CD8-positive, alpha-beta memory T cell (primary cell): ENCODE results near the gene RNF220. TPM values are rescaled to one million over a fixed set of nuclear protein-coding genes. Genes with fewer than 3 reads are reported as not detected.

Experiments used
- CTCF ChIA-PET: fragments of 350-600 bp; sonication (Branson Sonifier 250); formaldehyde crosslinking; loops from one replicate; lab custom pipeline; 2021; ENCODE audit warnings: antibody characterized with exemption; lab: Charles Lee
- POLR2A ChIA-PET: fragments of 350-600 bp; sonication (Branson Sonifier 250); formaldehyde crosslinking; loops from one replicate; lab custom pipeline; 2021; ENCODE audit warnings: antibody characterized with exemption; lab: Charles Lee
- DNase-seq, 5 donors: peaks; one replicate each; pipeline versions ENCODE4 v3.0.0 to v3.0.0-alpha.2; 2020 to 2022; ENCODE audit warnings: mixed read lengths in 1 of 5
- H3K27ac ChIP-seq: one replicate; pipeline ENCODE4 v1.7.0; 2013; ENCODE audit warnings: low read depth, mild to moderate bottlenecking, low read length, moderate library complexity
- H3K27me3 ChIP-seq: 2 replicates; pipeline ENCODE4 v1.7.0; 2013; ENCODE audit warnings: low read length, mild to moderate bottlenecking; ENCODE audit not compliant: insufficient read depth, poor library complexity, severe bottlenecking
- H3K36me3 ChIP-seq: 2 replicates; pipeline ENCODE4 v1.7.0; 2013; ENCODE audit warnings: mild to moderate bottlenecking, low read length, moderate library complexity; ENCODE audit not compliant: insufficient read depth
- H3K4me1 ChIP-seq: 2 replicates; pipeline ENCODE4 v1.7.0; 2013; ENCODE audit warnings: mild to moderate bottlenecking, low read length, moderate library complexity; ENCODE audit not compliant: insufficient read depth
- H3K4me3 ChIP-seq: 2 replicates; pipeline ENCODE4 v1.7.0; 2013; ENCODE audit warnings: mild to moderate bottlenecking, low read length
- H3K9me3 ChIP-seq: 2 replicates; pipeline ENCODE4 v1.7.0; 2013; ENCODE audit warnings: mild to moderate bottlenecking, low read length
- H3K27ac Mint-ChIP-seq, 8 donors: one replicate each; pipeline ENCODE4 v1.8.0; 2020 to 2021; ENCODE audit warnings: mixed read lengths in 8 of 8, mild to moderate bottlenecking in 6 of 8, inconsistent platforms in 3 of 8, moderate library complexity in 3 of 8
- H3K27me3 Mint-ChIP-seq, 2 donors: one replicate each; pipeline ENCODE4 v1.8.0; 2020 to 2021; ENCODE audit warnings: mixed read lengths in 2 of 2, mild to moderate bottlenecking in 1 of 2, moderate library complexity in 1 of 2
- H3K36me3 Mint-ChIP-seq, 3 donors: one replicate each; pipeline ENCODE4 v1.8.0; 2020 to 2021; ENCODE audit warnings: mixed read lengths in 3 of 3, inconsistent platforms in 1 of 3, mild to moderate bottlenecking in 1 of 3
- H3K4me1 Mint-ChIP-seq, 3 donors: one replicate each; pipeline ENCODE4 v1.8.0; 2020 to 2021; ENCODE audit warnings: mixed read lengths in 3 of 3, inconsistent platforms in 1 of 3, mild to moderate bottlenecking in 1 of 3
- H3K4me3 Mint-ChIP-seq, 7 donors: one replicate each; pipeline ENCODE4 v1.8.0; 2020 to 2021; ENCODE audit warnings: mixed read lengths in 7 of 7, mild to moderate bottlenecking in 6 of 7, moderate library complexity in 4 of 7, inconsistent platforms in 2 of 7
- H3K9me3 Mint-ChIP-seq, 5 donors: one replicate each; pipeline ENCODE4 v1.8.0; 2020 to 2022; ENCODE audit warnings: mixed read lengths in 5 of 5, mild to moderate bottlenecking in 3 of 5, moderate library complexity in 2 of 5, inconsistent platforms in 1 of 5
- polyA plus RNA-seq: library from polyadenylated mRNA; unstranded; fragments of 300-500 nt; fragmentation: Illumina TruSeq; gene quantifications from one replicate; pipeline ENCODE4 v1.2.3, GENCODE V29; 2021
- total RNA-seq, 2 experiments: library from RNA; stranded (reverse); gene quantifications; one replicate each; pipeline ENCODE4 v1.2.3, GENCODE V29; 2021

The RNF220 gene
- total and polyA plus RNA-seq, 3 experiments from 2014 or later: 104 to 115 (median 115) TPM

- no peaks in the 10 kb centered on the region for H3K9me3 Mint-ChIP-seq
- no peak overlapping the region for H3K27ac ChIP-seq
- DNase-seq: no peak
- no peaks in the 10 kb centered on the region for H3K36me3 Mint-ChIP-seq
- no peaks in the 10 kb centered on the region for H3K9me3 ChIP-seq
- no peaks in the 10 kb centered on the region for H3K36me3 ChIP-seq
- no peaks in the 10 kb centered on the region for H3K4me1 ChIP-seq
- H3K27me3 ChIP-seq: no peaks in the 10 kb centered on the region
- H3K4me3 Mint-ChIP-seq: no peak overlapping the region
- peaks cover 3 to 13% of the 10 kb centered on the region in 2 donors for H3K27me3 Mint-ChIP-seq
- POLR2A ChIA-PET: no interaction called here
- H3K4me1 Mint-ChIP-seq: peaks cover 12 to 14% (median 12%) of the 10 kb centered on the region in 3 donors
- H3K27ac Mint-ChIP-seq: no peak overlapping the region
- H3K4me3 ChIP-seq: no peak overlapping the region
- CTCF ChIA-PET: no interaction called here
Observed at GRCh38 chr1:44521378-44522080, 116.5 kb downstream of the RNF220 start.

GRCh38 chr1:44523593-44524591 is 118.8 kb downstream of the RNF220 start:
- no peaks in the 10 kb centered on the region for H3K9me3 ChIP-seq
- Mint-ChIP-seq H3K27ac (no peak overlapping the region), H3K4me3 (no peak overlapping the region), H3K9me3 (no peaks in the 10 kb centered on the region), H3K36me3 (no peaks in the 10 kb centered on the region), H3K27me3 (peaks cover 0 to 4% of the 10 kb centered on the region in 2 donors), H3K4me1 (peaks cover 10 to 12% (median 10%) of the 10 kb centered on the region in 3 donors)
- ChIA-PET CTCF (no interaction called here), POLR2A (no interaction called here)
- no peak overlapping the region for H3K27ac ChIP-seq
- no peak for DNase-seq
- H3K4me1 ChIP-seq: no peaks in the 10 kb centered on the region
- no peaks in the 10 kb centered on the region for H3K36me3 ChIP-seq
- no peak overlapping the region for H3K4me3 ChIP-seq
- H3K27me3 ChIP-seq: no peaks in the 10 kb centered on the region

GRCh38 chr1:44524655-44525500 is 119.8 kb downstream of the RNF220 start:
- CTCF ChIA-PET: no interaction called here
- no peak overlapping the region for H3K4me3 ChIP-seq
- H3K4me1 ChIP-seq: no peaks in the 10 kb centered on the region
- Mint-ChIP-seq H3K9me3 (no peaks in the 10 kb centered on the region), H3K4me1 (peaks cover under 1 to 2% (median under 1%) of the 10 kb centered on the region in 3 donors), H3K27ac (no peak overlapping the region), H3K4me3 (no peak overlapping the region), H3K27me3 (peaks cover 0 to 4% of the 10 kb centered on the region in 2 donors), H3K36me3 (no peaks in the 10 kb centered on the region)
- POLR2A ChIA-PET: no interaction called here
- no peaks in the 10 kb centered on the region for H3K27me3 ChIP-seq
- H3K36me3 ChIP-seq: no peaks in the 10 kb centered on the region
- no peak for DNase-seq
- no peak overlapping the region for H3K27ac ChIP-seq
- no peaks in the 10 kb centered on the region for H3K9me3 ChIP-seq

- no peak for DNase-seq
- no peaks in the 10 kb centered on the region for H3K9me3 Mint-ChIP-seq
- no peak overlapping the region for H3K4me3 Mint-ChIP-seq
- H3K4me1 Mint-ChIP-seq: no peaks in the 10 kb centered on the region
- no peaks in the 10 kb centered on the region for H3K4me1 ChIP-seq
- H3K27me3 ChIP-seq: no peaks in the 10 kb centered on the region
- no peaks in the 10 kb centered on the region for H3K36me3 ChIP-seq
- no peak overlapping the region for H3K27ac ChIP-seq
- peaks cover 0 to 4% of the 10 kb centered on the region in 2 donors for H3K27me3 Mint-ChIP-seq
- no peak overlapping the region for H3K4me3 ChIP-seq
- CTCF ChIA-PET: no interaction called here
- no peak overlapping the region for H3K27ac Mint-ChIP-seq
- no peaks in the 10 kb centered on the region for H3K9me3 ChIP-seq
- POLR2A ChIA-PET: no interaction called here
- H3K36me3 Mint-ChIP-seq: no peaks in the 10 kb centered on the region
Observed at GRCh38 chr1:44526295-44527073, 121.4 kb downstream of the RNF220 start.

GRCh38 chr1:44531785-44532566 is 126.9 kb downstream of the RNF220 start:
- no peak overlapping the region for H3K4me3 Mint-ChIP-seq
- H3K4me1 Mint-ChIP-seq: no peaks in the 10 kb centered on the region
- peaks cover 0 to 8% of the 10 kb centered on the region in 2 donors for H3K27me3 Mint-ChIP-seq

GRCh38 chr1:44532567-44532944 is 127.5 kb downstream of the RNF220 start:
- H3K4me3 ChIP-seq: no peak overlapping the region
- ChIA-PET CTCF (no interaction called here), POLR2A (no interaction called here)
- no peaks in the 10 kb centered on the region for H3K4me1 Mint-ChIP-seq
- H3K4me3 Mint-ChIP-seq: no peak overlapping the region
- no peaks in the 10 kb centered on the region for H3K4me1 ChIP-seq
- DNase-seq: no peak
- no peaks in the 10 kb centered on the region for H3K9me3 Mint-ChIP-seq
- no peaks in the 10 kb centered on the region for H3K27me3 ChIP-seq
- peaks cover 0 to 10% of the 10 kb centered on the region in 2 donors for H3K27me3 Mint-ChIP-seq
- no peak overlapping the region for H3K27ac ChIP-seq
- H3K27ac Mint-ChIP-seq: no peak overlapping the region
- no peaks in the 10 kb centered on the region for H3K36me3 ChIP-seq
- no peaks in the 10 kb centered on the region for H3K9me3 ChIP-seq
- H3K36me3 Mint-ChIP-seq: no peaks in the 10 kb centered on the region

More at GRCh38 chr1:44531785-44532566, 126.9 kb downstream of the RNF220 start:
- ChIA-PET CTCF (no interaction called here), POLR2A (no interaction called here)
- Histone ChIP-seq H3K36me3 (no peaks in the 10 kb centered on the region), H3K4me3 (no peak overlapping the region), H3K4me1 (no peaks in the 10 kb centered on the region), H3K9me3 (no peaks in the 10 kb centered on the region), H3K27me3 (no peaks in the 10 kb centered on the region), H3K27ac (no peak overlapping the region)
- Mint-ChIP-seq H3K9me3 (no peaks in the 10 kb centered on the region), H3K36me3 (no peaks in the 10 kb centered on the region), H3K27ac (no peak overlapping the region)
- no peak for DNase-seq

GRCh38 chr1:44534771-44535170 is 129.7 kb downstream of the RNF220 start:
- CTCF ChIA-PET: no interaction called here
- H3K4me3 ChIP-seq: no peak overlapping the region
- peaks cover 2% of the 10 kb centered on the region for H3K27me3 ChIP-seq
- H3K4me1 Mint-ChIP-seq: no peaks in the 10 kb centered on the region
- no peak overlapping the region for H3K27ac ChIP-seq
- H3K36me3 Mint-ChIP-seq: no peaks in the 10 kb centered on the region
- H3K4me3 Mint-ChIP-seq: no peak overlapping the region
- peaks cover 8 to 26% of the 10 kb centered on the region in 2 donors for H3K27me3 Mint-ChIP-seq
- no peak overlapping the region for H3K27ac Mint-ChIP-seq
- POLR2A ChIA-PET: no interaction called here
- no peaks in the 10 kb centered on the region for H3K4me1 ChIP-seq
- no peaks in the 10 kb centered on the region for H3K9me3 ChIP-seq
- no peaks in the 10 kb centered on the region for H3K9me3 Mint-ChIP-seq
- no peak for DNase-seq
- no peaks in the 10 kb centered on the region for H3K36me3 ChIP-seq
